Trophoblast cell (in vitro differentiated cells and primary cell): ENCODE measurements around the gene CACNA1C.

ENCODE experiments used
- DNase-seq, 2 donors: peaks; one replicate each; pipeline ENCODE4 v3.0.0-alpha.2; 2016
- H2AFZ ChIP-seq: 2 replicates; pipeline ENCODE4 v1.6.1; 2013; ENCODE audit warnings: low read length, moderate library complexity, mild to moderate bottlenecking; ENCODE audit not compliant: insufficient read depth, poor library complexity
- H2AK5ac ChIP-seq: 2 replicates; pipeline ENCODE4 v1.6.1; 2013; ENCODE audit warnings: mild to moderate bottlenecking, low read length
- H2BK120ac ChIP-seq: 2 replicates; pipeline ENCODE4 v1.6.1; 2013; ENCODE audit warnings: low read length, mild to moderate bottlenecking, moderate library complexity; ENCODE audit not compliant: insufficient read depth, poor library complexity
- H2BK12ac ChIP-seq: 2 replicates; pipeline ENCODE4 v1.6.1; 2013; ENCODE audit warnings: mild to moderate bottlenecking, low read length, moderate library complexity
- H2BK5ac ChIP-seq: 2 replicates; pipeline ENCODE4 v1.6.1; 2013; ENCODE audit warnings: low read length, low read depth, moderate library complexity, mild to moderate bottlenecking; ENCODE audit not compliant: poor library complexity
- H3K14ac ChIP-seq: 2 replicates; pipeline ENCODE4 v1.6.1; 2013; ENCODE audit warnings: mild to moderate bottlenecking, low read length
- H3K18ac ChIP-seq: 2 replicates; pipeline ENCODE4 v1.6.1; 2013; ENCODE audit warnings: mild to moderate bottlenecking, low read length
- H3K23ac ChIP-seq: 2 replicates; pipeline ENCODE4 v1.6.1; 2013; ENCODE audit warnings: low read length
- H3K27ac ChIP-seq: 2 replicates; pipeline ENCODE4 v1.5.1; 2013; ENCODE audit warnings: low read depth, mild to moderate bottlenecking, inconsistent platforms, low read length, moderate library complexity
- H3K27me3 ChIP-seq: 2 replicates; pipeline ENCODE4 v1.6.1; 2013; ENCODE audit warnings: inconsistent platforms, mild to moderate bottlenecking, low read length, moderate library complexity; ENCODE audit not compliant: insufficient read depth
- H3K36me3 ChIP-seq, 2 experiments: 1 replicate in 1 of 2; 2 replicates in 1 of 2; pipeline ENCODE4 v1.6.1; 2013; ENCODE audit warnings: low read length in 2 of 2, mild to moderate bottlenecking in 2 of 2, moderate library complexity in 1 of 2; ENCODE audit not compliant: insufficient read depth in 2 of 2, control insufficient read depth in 1 of 2
- H3K4ac ChIP-seq: 2 replicates; pipeline ENCODE4 v1.6.1; 2013; ENCODE audit warnings: low read depth, mild to moderate bottlenecking, low read length, moderate library complexity
- H3K4me1 ChIP-seq, 2 experiments: 1 replicate in 1 of 2; 2 replicates in 1 of 2; pipeline ENCODE4 v1.6.1; 2013; ENCODE audit warnings: low read length in 2 of 2, mild to moderate bottlenecking in 2 of 2, moderate library complexity in 1 of 2; ENCODE audit not compliant: insufficient read depth in 2 of 2, control insufficient read depth in 1 of 2
- H3K4me2 ChIP-seq: 2 replicates; pipeline ENCODE4 v1.6.1; 2013; ENCODE audit warnings: inconsistent platforms, mild to moderate bottlenecking, low read length, moderate library complexity
- H3K4me3 ChIP-seq: 2 replicates; pipeline ENCODE4 v1.5.1; 2013; ENCODE audit warnings: mild to moderate bottlenecking, low read depth, low read length, inconsistent platforms
- H3K79me1 ChIP-seq: one replicate; pipeline ENCODE4 v1.6.1; 2013; ENCODE audit warnings: low read length
- H3K79me2 ChIP-seq: 2 replicates; pipeline ENCODE4 v1.6.1; 2013; ENCODE audit warnings: low read length, mild to moderate bottlenecking; ENCODE audit not compliant: control insufficient read depth, insufficient read depth, poor library complexity
- H3K9ac ChIP-seq: 2 replicates; pipeline ENCODE4 v1.6.1; 2013; ENCODE audit warnings: mild to moderate bottlenecking, low read length
- H3K9me3 ChIP-seq: 2 replicates; pipeline ENCODE4 v1.6.1; 2013; ENCODE audit warnings: low read depth, mild to moderate bottlenecking, control low read depth, inconsistent platforms, low read length; ENCODE audit not compliant: insufficient read depth
- H4K12ac ChIP-seq: 2 replicates; pipeline ENCODE4 v1.6.1; 2013; ENCODE audit warnings: low read depth, mild to moderate bottlenecking, low read length, moderate library complexity
- H4K8ac ChIP-seq: 2 replicates; pipeline ENCODE4 v1.6.1; 2013; ENCODE audit warnings: low read depth, mild to moderate bottlenecking, low read length, moderate library complexity
- H4K91ac ChIP-seq: one replicate; pipeline ENCODE4 v1.6.1; 2013; ENCODE audit warnings: low read depth, mild to moderate bottlenecking, low read length, moderate library complexity
- WGBS: extraction: QIAGEN DNeasy Blood & Tissue Kit; methylation state at CpG from one replicate; pipeline ENCODE4 v1.1.7; 2013; ENCODE audit warnings: missing lambda C conversion rate; ENCODE audit not compliant: insufficient read length, insufficient coverage; ENCODE audit errors: extremely low coverage; 5-methylcytosine and 5-hydroxymethylcytosine counted together

Gene CACNA1C

GRCh38 chr12:2372178-2372577 lies 319.4 kb downstream of the CACNA1C start:
- H3K23ac ChIP-seq, result no peak overlapping the region
- no CpG with 5 or more reads among the region's 6 CpGs for WGBS
- H2BK12ac ChIP-seq, result no peak overlapping the region

GRCh38 chr12:2372735-2373134 lies 319.9 kb downstream of the CACNA1C start:
- Histone ChIP-seq H3K4me3 (no peak overlapping the region), H3K27ac (no peak overlapping the region), H4K8ac (no peak overlapping the region), H3K4me1 (peaks cover 4 to 6% of the 10 kb centered on the region in 2 experiments), H3K36me3 (no peaks in the 10 kb centered on the region), H3K4ac (no peak overlapping the region), H3K9me3 (no peaks in the 10 kb centered on the region), H2BK12ac (no peak overlapping the region), H2BK5ac (no peak overlapping the region), H2AFZ (no peak overlapping the region), H3K9ac (no peak overlapping the region), H3K79me1 (no peaks in the 10 kb centered on the region), H2BK120ac (no peak overlapping the region), H3K27me3 (no peaks in the 10 kb centered on the region), H3K4me2 (no peak overlapping the region), H3K18ac (no peak overlapping the region), H3K14ac (no peak overlapping the region), H4K91ac (no peak overlapping the region), H2AK5ac (no peak overlapping the region), H3K23ac (no peak overlapping the region), H3K79me2 (no peaks in the 10 kb centered on the region), H4K12ac (no peak overlapping the region)
- peak in 1 of 2 donors; percentile 24 for DNase-seq
- no CpG with 5 or more reads among the region's 12 CpGs for WGBS

More at GRCh38 chr12:2372178-2372577, 319.4 kb downstream of the CACNA1C start:
- Histone ChIP-seq H3K4me2 (no peak overlapping the region), H4K8ac (no peak overlapping the region), H4K12ac (no peak overlapping the region), H3K4me3 (no peak overlapping the region), H3K27me3 (no peaks in the 10 kb centered on the region), H3K18ac (no peak overlapping the region), H3K79me1 (no peaks in the 10 kb centered on the region), H3K36me3 (no peaks in the 10 kb centered on the region), H3K9me3 (peaks cover under 1% of the 10 kb centered on the region), H2AFZ (no peak overlapping the region), H3K4me1 (peaks cover 4 to 6% of the 10 kb centered on the region in 2 experiments), H3K4ac (no peak overlapping the region), H3K9ac (no peak overlapping the region), H3K14ac (no peak overlapping the region), H2BK120ac (no peak overlapping the region), H3K27ac (no peak overlapping the region), H3K79me2 (no peaks in the 10 kb centered on the region), H2AK5ac (no peak overlapping the region), H2BK5ac (no peak overlapping the region), H4K91ac (no peak overlapping the region)
- DNase-seq, result no peak

DNA sequence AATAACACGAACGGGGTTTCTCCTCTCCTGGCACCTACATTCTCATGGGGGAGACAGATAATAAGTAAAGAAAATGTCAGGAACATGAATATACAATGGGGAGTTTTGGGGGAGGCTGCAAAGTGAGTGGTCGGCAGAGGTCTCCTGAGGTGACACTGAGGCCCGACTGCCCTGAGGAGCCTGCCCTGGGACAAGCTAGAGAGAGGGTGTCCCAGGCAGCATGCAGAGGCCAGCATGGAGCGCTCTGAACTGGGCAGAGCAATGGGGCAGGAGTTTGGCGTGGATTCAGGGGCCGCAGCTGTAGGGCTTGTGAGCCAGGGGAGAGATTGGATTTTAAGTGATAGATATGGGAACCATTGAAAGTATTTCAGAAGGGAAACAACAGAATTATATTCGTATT lies 320.5 kb downstream of the CACNA1C start:
- 100% methylated on average over 1 of the region's 8 CpGs for WGBS
- H3K9ac ChIP-seq, result no peak overlapping the region

GRCh38 chr12:2374092-2374906 lies 321.5 kb downstream of the CACNA1C start:
- Histone ChIP-seq H3K4ac (no peak overlapping the region), H3K4me2 (no peak overlapping the region), H3K27ac (no peak overlapping the region), H2BK120ac (no peak overlapping the region), H3K36me3 (no peaks in the 10 kb centered on the region), H3K79me1 (no peaks in the 10 kb centered on the region), H4K12ac (no peak overlapping the region), H4K8ac (no peak overlapping the region), H3K14ac (no peak overlapping the region), H4K91ac (no peak overlapping the region), H3K23ac (no peak overlapping the region), H3K4me3 (no peak overlapping the region), H2BK5ac (no peak overlapping the region), H3K9ac (no peak overlapping the region), H2AK5ac (no peak overlapping the region), H3K79me2 (no peaks in the 10 kb centered on the region), H3K18ac (no peak overlapping the region), H3K4me1 (peaks cover 4 to 6% of the 10 kb centered on the region in 2 experiments), H3K9me3 (no peaks in the 10 kb centered on the region), H2AFZ (no peak overlapping the region), H3K27me3 (no peaks in the 10 kb centered on the region), H2BK12ac (no peak overlapping the region)
- peak in 1 of 2 donors; percentile 23 for DNase-seq
- WGBS, result no CpG with 5 or more reads among the region's 10 CpGs

More for the DNA sequence above, 320.5 kb downstream of the CACNA1C start:
- no peak overlapping the region for H4K12ac ChIP-seq
- H3K4me2 ChIP-seq, result no peak overlapping the region
- no peaks in the 10 kb centered on the region for H3K79me1 ChIP-seq
- H3K4me3 ChIP-seq, result no peak overlapping the region
- no peak overlapping the region for H3K23ac ChIP-seq
- H4K91ac ChIP-seq, result no peak overlapping the region
- H3K36me3 ChIP-seq, result no peaks in the 10 kb centered on the region
- H3K79me2 ChIP-seq, result no peaks in the 10 kb centered on the region
- no peak overlapping the region for H2BK120ac ChIP-seq
- H3K14ac ChIP-seq, result no peak overlapping the region
- H2AK5ac ChIP-seq, result no peak overlapping the region
- no peak overlapping the region for H3K27ac ChIP-seq
- no peak overlapping the region for H3K4ac ChIP-seq
- H3K18ac ChIP-seq, result no peak overlapping the region
- H2AFZ ChIP-seq, result no peak overlapping the region
- no peak for DNase-seq
- H3K4me1 ChIP-seq, result peaks cover 4 to 6% of the 10 kb centered on the region in 2 experiments
- H2BK5ac ChIP-seq, result no peak overlapping the region
- H2BK12ac ChIP-seq, result no peak overlapping the region
- H4K8ac ChIP-seq, result no peak overlapping the region
- no peaks in the 10 kb centered on the region for H3K9me3 ChIP-seq
- no peaks in the 10 kb centered on the region for H3K27me3 ChIP-seq
